GM19395 (cell line): ENCODE measurements around the gene DOCK2.
A peak's percentile ranks its signal among the peaks of the same experiment; 100 is the strongest.
"Not testable (repeated sequence)": the region's sequence is repeated elsewhere in the genome, so short reads cannot be mapped to it uniquely, and the experiment has no call there.

ENCODE experiments used
- ATAC-seq: cut with Tn5 transposase; IDR thresholded peaks from one replicate; pipeline ENCODE4 v1.9.1; 2021; ENCODE audit warnings: mild to moderate bottlenecking, moderate library complexity; ENCODE audit not compliant: unreplicated experiment

Gene DOCK2

GRCh38 chr5:169752566-169752965, 115.5 kb downstream of the DOCK2 start:
- ATAC-seq, result not testable (repeated sequence)

GRCh38 chr5:169753795-169754194, 116.7 kb downstream of the DOCK2 start:
- no peak for ATAC-seq

- ATAC-seq, result no peak
Observed at GRCh38 chr5:169754737-169755136, 117.7 kb downstream of the DOCK2 start.

- ATAC-seq, result no peak
Observed at GRCh38 chr5:169756071-169756765, 119.1 kb downstream of the DOCK2 start.

- no peak for ATAC-seq
Observed at GRCh38 chr5:169757016-169757415, 119.9 kb downstream of the DOCK2 start.

- no peak for ATAC-seq
Observed at GRCh38 chr5:169758886-169759285, 121.8 kb downstream of the DOCK2 start.

- ATAC-seq, result no peak
Observed at GRCh38 chr5:169760229-169760628, 123.2 kb downstream of the DOCK2 start.

GRCh38 chr5:169762338-169763095, 125.4 kb downstream of the DOCK2 start:
- ATAC-seq, result no peak

GRCh38 chr5:169763376-169764017, 126.4 kb downstream of the DOCK2 start:
- peak; percentile 86 for ATAC-seq

- ATAC-seq, result no peak
Observed at GRCh38 chr5:169764018-169764378, 126.9 kb downstream of the DOCK2 start.

- no peak for ATAC-seq
Observed at GRCh38 chr5:169765176-169765996, 128.3 kb downstream of the DOCK2 start.

GRCh38 chr5:169766943-169767342, 129.9 kb downstream of the DOCK2 start:
- peak; percentile 34 for ATAC-seq

- ATAC-seq, result no peak
Observed at GRCh38 chr5:169767938-169768337, 130.9 kb downstream of the DOCK2 start.

- ATAC-seq, result no peak
Observed at GRCh38 chr5:169768416-169768815, 131.3 kb downstream of the DOCK2 start.

GRCh38 chr5:169770109-169770508, 133.0 kb downstream of the DOCK2 start:
- no peak for ATAC-seq

- no peak for ATAC-seq
Observed at GRCh38 chr5:169772256-169772655, 135.2 kb downstream of the DOCK2 start.

GRCh38 chr5:169772688-169773087, 135.6 kb downstream of the DOCK2 start:
- ATAC-seq, result no peak

GRCh38 chr5:169777159-169777558, 140.1 kb downstream of the DOCK2 start:
- ATAC-seq, result no peak

GRCh38 chr5:169778622-169779596, 141.8 kb downstream of the DOCK2 start:
- peak; percentile 96 for ATAC-seq
